Adrenal gland (tissue), 12 donors: Measurements from ENCODE around the gene BAHCC1. TPM values are rescaled to one million over a fixed set of nuclear protein-coding genes. Genes with fewer than 3 reads are reported as not detected.

ENCODE experiments used
- DNase-seq, 7 donors: peaks; one replicate each; pipeline ENCODE4 v3.0.0-alpha.2; 2019 to 2020
- H3K27ac ChIP-seq, 5 donors: fragments of 200-600 bp; sonication (generic) in 4 of 5; 1 replicate in 3 of 5; 2 replicates in 2 of 5; pipeline versions ENCODE4 v1.5.1 to v1.8.0; 2016 to 2020; ENCODE audit warnings: mild to moderate bottlenecking in 1 of 5
- H3K27me3 ChIP-seq: fragments of 200-600 bp; 2 replicates; pipeline ENCODE4 v1.8.0; 2021
- H3K36me3 ChIP-seq, 2 donors: fragments of 200-600 bp; replicated peaks in 1 of 2; 1 replicate in 1 of 2; 2 replicates in 1 of 2; pipeline versions ENCODE4 v1.5.1 to v1.8.0; 2018 to 2022
- H3K4me1 ChIP-seq, 2 donors: fragments of 200-600 bp; replicated peaks in 1 of 2; 1 replicate in 1 of 2; 2 replicates in 1 of 2; pipeline versions ENCODE4 v1.5.1 to v1.8.0; 2018 to 2021
- H3K4me3 ChIP-seq, 4 donors: fragments of 200-600 bp; sonication (generic) in 3 of 4; one replicate each; pipeline ENCODE4 v1.5.1; 2016 to 2018
- H3K9me3 ChIP-seq, 3 donors: fragments of 200-600 bp; sonication (generic) in 1 of 3; replicated peaks in 1 of 3; 1 replicate in 2 of 3; 2 replicates in 1 of 3; pipeline versions ENCODE4 v1.5.1 to v1.8.0; 2016 to 2021
- POLR2A ChIP-seq, 2 donors: fragments of 450-650 bp; IDR thresholded peaks; one replicate each; pipeline ENCODE4 v1.6.1; 2017; ENCODE audit warnings: antibody characterized with exemption in 2 of 2, mild to moderate bottlenecking in 2 of 2, moderate library complexity in 1 of 2
- WGBS, 4 donors: extraction: QIAGEN DNeasy Blood & Tissue Kit in 2 of 4; methylation state at CpG; one replicate each; pipeline versions ENCODE4 v1.1.5 to v1.1.7; 2013 to 2017; 5-methylcytosine and 5-hydroxymethylcytosine counted together
- intact Hi-C, 2 donors: fragments of 100-400 bp; cut with DNase I; formaldehyde crosslinking; loops; one replicate each; pipeline versions ENCODE4 v1.14.1 to v1.15.0; 2022 to 2023
- polyA plus RNA-seq, 3 donors: library from polyadenylated mRNA; stranded (reverse); fragments of 200-250 nt in 2 of 3; fragments of 350-450 nt in 1 of 3; fragmentation: Illumina TruSeq in 1 of 3; extraction: RNeasy Lipid Tissue Mini Kit (QIAGEN cat#74804) in 1 of 3; gene quantifications; one replicate each; pipeline ENCODE4 v1.2.3, GENCODE V29; 2013 to 2014
- total RNA-seq, 9 donors: library from RNA; depleted of rRNA in 4 of 9; stranded (reverse); fragments of >200 nt in 4 of 9; fragments of 120-200 nt in 1 of 9; fragmentation: NEBNext Ultra II Directional in 1 of 9; extraction: Animal tissue kit (Norgen Biotek cat#: 25700) in 1 of 9; gene quantifications; one replicate each; pipeline versions ENCODE4 v1.1.0 to v1.2.4, GENCODE V29; 2013 to 2023
- TF ChIP-seq, protein P1 (sequence below), 6 experiments: fragments of 450-650 bp in 4 of 6; fragments of 200-600 bp in 2 of 6; sonication (generic) in 1 of 6; IDR thresholded peaks; 1 replicate in 5 of 6; 2 replicates in 1 of 6; pipeline versions ENCODE4 v1.5.1 to v1.8.0; 2016 to 2021; ENCODE audit warnings: antibody characterized with exemption in 6 of 6, mild to moderate bottlenecking in 2 of 6, moderate library complexity in 1 of 6
- donor health status: healthy with polysubstance abuse.
- donor health status: Bipolar disorder and iron deficiency.
- donor health status: DM: yes; HTN: yes; CAD: no.
- donor health status: DM: no; HTN: no; CAD: no.
- donor health status: DM: no; HTN: no; CAD: no.
- donor health status: DM: yes; HTN: yes; CAD: no.

BAHCC1 gene
- total and polyA plus RNA-seq, 12 donors: 1.7 to 68.0 (median 18.4) TPM

- H3K27me3 ChIP-seq: no peaks in the 10 kb centered on the region
- no peak overlapping the region for H3K27ac ChIP-seq
- H3K4me1 ChIP-seq: peaks cover 3 to 8% of the 10 kb centered on the region in 2 donors
- no peaks in the 10 kb centered on the region for H3K36me3 ChIP-seq
- intact Hi-C loops: no loop called here
- 44 to 64% (median 51%) methylated on average over 6 to 8 of the region's 8 CpGs for WGBS, 4 donors
- TF ChIP-seq, protein P1, sequence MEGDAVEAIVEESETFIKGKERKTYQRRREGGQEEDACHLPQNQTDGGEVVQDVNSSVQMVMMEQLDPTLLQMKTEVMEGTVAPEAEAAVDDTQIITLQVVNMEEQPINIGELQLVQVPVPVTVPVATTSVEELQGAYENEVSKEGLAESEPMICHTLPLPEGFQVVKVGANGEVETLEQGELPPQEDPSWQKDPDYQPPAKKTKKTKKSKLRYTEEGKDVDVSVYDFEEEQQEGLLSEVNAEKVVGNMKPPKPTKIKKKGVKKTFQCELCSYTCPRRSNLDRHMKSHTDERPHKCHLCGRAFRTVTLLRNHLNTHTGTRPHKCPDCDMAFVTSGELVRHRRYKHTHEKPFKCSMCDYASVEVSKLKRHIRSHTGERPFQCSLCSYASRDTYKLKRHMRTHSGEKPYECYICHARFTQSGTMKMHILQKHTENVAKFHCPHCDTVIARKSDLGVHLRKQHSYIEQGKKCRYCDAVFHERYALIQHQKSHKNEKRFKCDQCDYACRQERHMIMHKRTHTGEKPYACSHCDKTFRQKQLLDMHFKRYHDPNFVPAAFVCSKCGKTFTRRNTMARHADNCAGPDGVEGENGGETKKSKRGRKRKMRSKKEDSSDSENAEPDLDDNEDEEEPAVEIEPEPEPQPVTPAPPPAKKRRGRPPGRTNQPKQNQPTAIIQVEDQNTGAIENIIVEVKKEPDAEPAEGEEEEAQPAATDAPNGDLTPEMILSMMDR (IDR thresholded peaks at IDR 0.05): no peak
- no peak for TF ChIP-seq POLR2A (IDR thresholded peaks at IDR 0.05)
- H3K9me3 ChIP-seq: no peaks in the 10 kb centered on the region
- H3K4me3 ChIP-seq: no peak overlapping the region
- peak; percentile 58 to 88 (median 84) for DNase-seq
Measured at GRCh38 chr17:81473019-81473418, 77.8 kb downstream of the BAHCC1 start.

DNA sequence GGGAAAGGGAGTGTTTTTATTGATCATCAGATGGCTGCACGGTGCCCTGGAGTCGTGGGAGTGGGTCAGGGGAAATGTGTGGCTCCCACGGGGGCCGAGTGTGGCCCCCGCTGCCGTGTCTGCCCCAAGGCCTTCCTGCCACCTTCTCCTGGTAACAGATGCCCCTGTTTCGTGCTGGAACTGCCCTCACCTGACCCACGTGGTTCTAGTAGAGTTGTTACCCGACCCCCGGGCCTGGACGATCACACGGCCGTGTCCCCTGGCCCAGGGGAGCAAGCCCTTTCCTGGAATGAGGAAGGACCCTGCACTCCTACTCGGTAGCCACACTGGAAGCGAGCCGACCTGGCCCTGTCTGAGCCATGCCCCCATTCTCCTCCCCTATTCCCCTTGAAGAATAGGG lies 79.7 kb downstream of the BAHCC1 start:
- no peaks in the 10 kb centered on the region for H3K36me3 ChIP-seq
- peaks cover 5 to 8% of the 10 kb centered on the region in 2 donors for H3K4me1 ChIP-seq
- H3K4me3 ChIP-seq: no peak overlapping the region
- H3K27ac ChIP-seq: no peak overlapping the region
- WGBS, 4 donors: 83 to 89% (median 87%) methylated on average over 9 to 16 of the region's 16 CpGs
- H3K9me3 ChIP-seq: no peaks in the 10 kb centered on the region
- intact Hi-C loops: no loop called here
- H3K27me3 ChIP-seq: no peaks in the 10 kb centered on the region
- no peak for DNase-seq
- TF ChIP-seq POLR2A (IDR thresholded peaks at IDR 0.05): no peak
- TF ChIP-seq, protein P1 (IDR thresholded peaks at IDR 0.05): no peak

DNA sequence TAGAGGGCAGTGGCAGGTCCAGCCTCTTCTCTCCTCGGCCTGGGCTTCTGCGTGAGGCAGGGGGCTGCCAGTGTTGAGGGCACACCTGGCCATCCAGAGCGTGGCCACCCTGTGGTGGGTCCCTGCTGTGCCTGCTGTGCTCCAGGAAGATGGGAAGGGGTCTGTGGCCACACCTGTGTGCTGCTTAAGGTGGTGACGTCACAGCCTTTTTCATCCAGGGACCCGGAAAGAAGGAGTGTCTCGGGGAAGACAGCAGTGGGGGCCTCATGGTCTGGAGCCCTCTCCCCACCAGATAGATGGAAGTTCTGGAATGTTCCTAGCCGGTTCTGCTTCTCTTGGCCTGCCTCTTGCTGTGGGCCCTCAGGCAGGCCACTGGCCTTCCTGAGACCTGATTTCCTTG lies 80.8 kb downstream of the BAHCC1 start:
- TF ChIP-seq, protein P1 (IDR thresholded peaks at IDR 0.05): no peak
- TF ChIP-seq POLR2A (IDR thresholded peaks at IDR 0.05): no peak
- Histone ChIP-seq H3K36me3 (no peaks in the 10 kb centered on the region), H3K27me3 (no peaks in the 10 kb centered on the region), H3K9me3 (no peaks in the 10 kb centered on the region), H3K27ac (no peak overlapping the region), H3K4me1 (peaks cover 16 to 19% of the 10 kb centered on the region in 2 donors), H3K4me3 (no peak overlapping the region)
- 88 to 93% (median 89%) methylated on average over 3 to 7 of the region's 7 CpGs for WGBS, 4 donors
- intact Hi-C loops: no loop called here
- DNase-seq: no peak

DNA sequence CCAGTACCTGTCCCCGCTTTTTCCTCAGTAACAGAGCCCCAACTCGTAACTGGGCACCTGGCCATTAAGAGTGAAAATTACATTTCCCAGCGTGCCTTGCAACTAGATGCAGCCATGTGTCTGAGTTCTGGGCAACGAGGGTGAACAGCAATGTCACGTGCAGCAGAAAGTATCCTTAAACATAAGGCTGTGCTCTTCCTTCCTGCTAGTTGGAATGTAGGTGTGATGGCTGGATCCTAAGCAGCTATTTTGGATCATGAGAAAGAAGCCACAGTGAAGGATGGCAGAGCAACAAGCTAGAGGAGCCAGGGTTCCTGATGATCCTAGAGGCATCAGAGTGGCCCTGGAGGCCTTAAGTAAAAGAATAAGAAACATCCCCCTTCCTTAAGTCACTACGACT lies 81.4 kb downstream of the BAHCC1 start:
- Histone ChIP-seq H3K4me1 (peaks cover 18 to 22% of the 10 kb centered on the region in 2 donors), H3K9me3 (no peaks in the 10 kb centered on the region), H3K4me3 (no peak overlapping the region), H3K27me3 (no peaks in the 10 kb centered on the region), H3K27ac (no peak overlapping the region), H3K36me3 (no peaks in the 10 kb centered on the region)
- 88 to 91% (median 90%) methylated on average over 6 of the region's 6 CpGs for WGBS, 4 donors
- intact Hi-C loops: no loop called here
- TF ChIP-seq, protein P1 (IDR thresholded peaks at IDR 0.05): no peak
- DNase-seq: no peak
